HuH-7 (cell line): ENCODE data around the gene YJEFN3.

Experiments used
- DNase-seq: peaks from one replicate; pipeline ENCODE4 v3.0.0; 2011; ENCODE audit warnings: low spot score

Gene YJEFN3

GRCh38 chr19:19539698-19540063 is 11.0 kb downstream of the YJEFN3 start:
- no peak for DNase-seq

- DNase-seq, result no peak
Measured at GRCh38 chr19:19540064-19540714, 11.5 kb downstream of the YJEFN3 start.

GRCh38 chr19:19540715-19541515 is 12.2 kb downstream of the YJEFN3 start:
- DNase-seq, result no peak

GRCh38 chr19:19541616-19542015 is 12.9 kb downstream of the YJEFN3 start:
- no peak for DNase-seq

GRCh38 chr19:19542507-19542906 is 13.8 kb downstream of the YJEFN3 start:
- no peak for DNase-seq

GRCh38 chr19:19543101-19543500 is 14.4 kb downstream of the YJEFN3 start:
- no peak for DNase-seq

GRCh38 chr19:19543640-19544039 is 14.9 kb downstream of the YJEFN3 start:
- no peak for DNase-seq

- DNase-seq, result no peak
Measured at GRCh38 chr19:19544257-19544953, 15.7 kb downstream of the YJEFN3 start.

- DNase-seq, result no peak
Measured at GRCh38 chr19:19544954-19545591, 16.4 kb downstream of the YJEFN3 start.

- DNase-seq, result no peak
Measured at GRCh38 chr19:19545707-19546106, 17.0 kb downstream of the YJEFN3 start.

- no peak for DNase-seq
Measured at GRCh38 chr19:19546751-19547162, 18.0 kb downstream of the YJEFN3 start.

GRCh38 chr19:19547674-19548336 is 19.1 kb downstream of the YJEFN3 start:
- no peak for DNase-seq

- no peak for DNase-seq
Measured at GRCh38 chr19:19548915-19549759, 20.4 kb downstream of the YJEFN3 start.

GRCh38 chr19:19549804-19550464 is 21.2 kb downstream of the YJEFN3 start:
- no peak for DNase-seq

GRCh38 chr19:19550485-19550929 is 21.8 kb downstream of the YJEFN3 start:
- DNase-seq, result no peak

GRCh38 chr19:19550972-19551852 is 22.5 kb downstream of the YJEFN3 start:
- no peak for DNase-seq

GRCh38 chr19:19551853-19552192 is 23.1 kb downstream of the YJEFN3 start:
- DNase-seq, result no peak

GRCh38 chr19:19552798-19553197 is 24.1 kb downstream of the YJEFN3 start:
- DNase-seq, result peak; percentile 97

GRCh38 chr19:19553670-19554069 is 25.0 kb downstream of the YJEFN3 start:
- DNase-seq, result no peak
